Transverse colon (tissue), 4 donors: ENCODE results near the gene PTPN1. TPM values are rescaled to one million over a fixed set of nuclear protein-coding genes. Genes with fewer than 3 reads are reported as not detected.

Experiments
- DNase-seq: peaks from one replicate; pipeline ENCODE4 v3.0.0-alpha.2; 2019
- H3K27ac ChIP-seq, 4 donors: fragments of 200-600 bp; sonication (generic); 2 replicates each; pipeline ENCODE4 v1.5.1; 2016 to 2018; ENCODE audit warnings: inconsistent platforms in 4 of 4
- H3K27me3 ChIP-seq: fragments of 200-600 bp; sonication (generic); 2 replicates; pipeline ENCODE4 v1.5.1; 2017; ENCODE audit warnings: inconsistent platforms
- H3K36me3 ChIP-seq, 4 donors: fragments of 200-600 bp; sonication (generic); 2 replicates each; pipeline ENCODE4 v1.5.1; 2017 to 2019; ENCODE audit warnings: inconsistent platforms in 4 of 4
- H3K4me1 ChIP-seq, 4 donors: fragments of 200-600 bp; sonication (generic); 2 replicates each; pipeline ENCODE4 v1.5.1; 2017 to 2020; ENCODE audit warnings: inconsistent platforms in 4 of 4
- H3K4me3 ChIP-seq, 4 donors: fragments of 200-600 bp; sonication (generic); 1 replicate in 1 of 4; 2 replicates in 3 of 4; pipeline versions ENCODE4 v1.5.1 to v1.6.1; 2017 to 2019; ENCODE audit warnings: inconsistent platforms in 4 of 4
- H3K9me3 ChIP-seq, 2 donors: fragments of 200-600 bp; sonication (generic); 2 replicates each; pipeline ENCODE4 v1.5.1; 2017 to 2019; ENCODE audit warnings: inconsistent platforms in 2 of 2
- EP300 ChIP-seq: sonication (generic); formaldehyde crosslinking; IDR thresholded peaks from one replicate; pipeline ENCODE4 v1.6.1; 2017; ENCODE audit warnings: antibody characterized with exemption, low read depth
- POLR2A ChIP-seq: fragments of 450-650 bp; IDR thresholded peaks from one replicate; pipeline ENCODE4 v1.6.1; 2016; ENCODE audit warnings: antibody characterized with exemption, mild to moderate bottlenecking, moderate library complexity
- POLR2AphosphoS5 ChIP-seq, 3 donors: sonication (generic); formaldehyde crosslinking; IDR thresholded peaks; one replicate each; pipeline ENCODE4 v1.6.1; 2016; ENCODE audit warnings: antibody characterized with exemption in 3 of 3
- WGBS, 2 donors: methylation state at CpG; one replicate each; pipeline ENCODE4 v1.1.5; 2018; ENCODE audit warnings: low coverage in 1 of 2; 5-methylcytosine and 5-hydroxymethylcytosine counted together
- in situ Hi-C, 4 donors: fragments of 200-750 bp; cut with MboI; loops; one replicate each; pipeline versions ENCODE4 v1.15.0 to v1.15.1; 2017; ENCODE audit warnings: low sequenced_read_pairs in 3 of 4, low pct_ligation_motif_present in 1 of 4, low pct_unique_long_range_greater_than_20kb in 1 of 4
- intact Hi-C: fragments of 100-400 bp; cut with DNase I; formaldehyde crosslinking; loops from one replicate; pipeline ENCODE4 v1.15.1; 2023; ENCODE audit warnings: low total_unique reads
- total RNA-seq, 4 donors: library from RNA; depleted of rRNA; stranded (reverse); fragments of >200 nt; gene quantifications; one replicate each; pipeline ENCODE4 v1.1.0, GENCODE V29; 2016
- TF ChIP-seq, protein P1 (sequence below), 5 experiments: fragments of 200-600 bp in 3 of 5; fragments of 450-650 bp in 2 of 5; sonication (generic) in 3 of 5; IDR thresholded peaks; 1 replicate in 2 of 5; 2 replicates in 3 of 5; pipeline ENCODE4 v1.5.1; 2016 to 2017; ENCODE audit warnings: antibody characterized with exemption in 5 of 5, inconsistent platforms in 3 of 5, mild to moderate bottlenecking in 2 of 5, moderate library complexity in 1 of 5

Gene PTPN1
- total RNA-seq, 4 donors from 2014 or later: 19.3 to 34.8 (median 28.8) TPM

- Histone ChIP-seq H3K4me1 (peaks cover 0 to 11% (median 3%) of the 10 kb centered on the region in 4 donors), H3K9me3 (no peaks in the 10 kb centered on the region), H3K27ac (no peak overlapping the region), H3K27me3 (peaks cover 9% of the 10 kb centered on the region), H3K4me3 (no peak overlapping the region), H3K36me3 (no peaks in the 10 kb centered on the region)
- DNase-seq: no peak
- in situ Hi-C loops (no loop called here), intact Hi-C loops (no loop called here)
- 77% methylated on average over 4 of the region's 6 CpGs; no CpG with 5 or more reads in 1 of the 2 donors for WGBS, 2 donors
- TF ChIP-seq POLR2AphosphoS5 (IDR thresholded peaks at IDR 0.05): no peak
- TF ChIP-seq POLR2A: no peak
- no peak for TF ChIP-seq EP300
- TF ChIP-seq, protein P1, sequence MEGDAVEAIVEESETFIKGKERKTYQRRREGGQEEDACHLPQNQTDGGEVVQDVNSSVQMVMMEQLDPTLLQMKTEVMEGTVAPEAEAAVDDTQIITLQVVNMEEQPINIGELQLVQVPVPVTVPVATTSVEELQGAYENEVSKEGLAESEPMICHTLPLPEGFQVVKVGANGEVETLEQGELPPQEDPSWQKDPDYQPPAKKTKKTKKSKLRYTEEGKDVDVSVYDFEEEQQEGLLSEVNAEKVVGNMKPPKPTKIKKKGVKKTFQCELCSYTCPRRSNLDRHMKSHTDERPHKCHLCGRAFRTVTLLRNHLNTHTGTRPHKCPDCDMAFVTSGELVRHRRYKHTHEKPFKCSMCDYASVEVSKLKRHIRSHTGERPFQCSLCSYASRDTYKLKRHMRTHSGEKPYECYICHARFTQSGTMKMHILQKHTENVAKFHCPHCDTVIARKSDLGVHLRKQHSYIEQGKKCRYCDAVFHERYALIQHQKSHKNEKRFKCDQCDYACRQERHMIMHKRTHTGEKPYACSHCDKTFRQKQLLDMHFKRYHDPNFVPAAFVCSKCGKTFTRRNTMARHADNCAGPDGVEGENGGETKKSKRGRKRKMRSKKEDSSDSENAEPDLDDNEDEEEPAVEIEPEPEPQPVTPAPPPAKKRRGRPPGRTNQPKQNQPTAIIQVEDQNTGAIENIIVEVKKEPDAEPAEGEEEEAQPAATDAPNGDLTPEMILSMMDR (IDR thresholded peaks at IDR 0.05): no peak
Observed at GRCh38 chr20:50595433-50595895, 85.3 kb downstream of the PTPN1 start.

DNA sequence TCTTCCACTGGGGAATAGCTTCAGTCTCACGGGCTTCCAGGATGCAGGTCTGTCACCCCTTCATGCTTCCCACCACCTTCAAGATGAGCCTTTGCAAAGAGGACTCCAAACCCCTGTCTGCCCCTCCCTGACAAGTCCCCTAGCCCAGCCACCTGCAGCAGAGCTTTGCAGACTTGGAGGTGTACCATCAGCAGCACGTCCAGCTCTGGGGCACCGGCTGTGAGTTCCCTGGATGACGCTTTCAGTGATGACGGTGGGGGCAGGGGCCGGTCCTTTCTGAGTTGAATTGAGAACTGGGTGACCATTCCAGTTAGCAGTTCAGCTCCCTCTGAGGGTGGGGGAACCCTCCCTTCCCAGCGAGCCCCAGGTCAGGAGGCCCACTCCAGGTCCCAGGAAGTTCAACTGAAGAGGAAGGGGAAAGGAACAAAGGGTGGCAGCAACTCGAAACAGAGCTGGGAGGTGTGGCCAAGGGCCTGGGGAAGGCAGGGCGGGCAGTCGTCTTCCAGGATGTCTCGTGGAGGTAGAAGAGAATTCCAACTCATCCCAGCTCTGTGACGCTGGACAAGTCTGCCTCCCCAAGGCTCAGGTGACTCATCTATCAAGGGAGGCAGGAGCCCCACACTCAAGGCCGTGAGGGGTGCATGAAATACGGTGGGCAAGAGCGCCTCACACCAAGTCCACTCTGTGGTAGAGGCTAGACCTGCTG, 86.0 kb downstream of the PTPN1 start:
- intact Hi-C loops (no loop called here), in situ Hi-C loops (no loop called here)
- no peak overlapping the region for H3K27ac ChIP-seq
- H3K4me1 ChIP-seq: peaks cover 0 to 11% (median 3%) of the 10 kb centered on the region in 4 donors
- no peak for TF ChIP-seq EP300
- no peak for DNase-seq
- WGBS, 2 donors: 42% methylated on average over 15 of the region's 15 CpGs; no CpG with 5 or more reads in 1 of the 2 donors
- no peak overlapping the region for H3K4me3 ChIP-seq
- peaks cover 9% of the 10 kb centered on the region for H3K27me3 ChIP-seq
- no peaks in the 10 kb centered on the region for H3K36me3 ChIP-seq
- no peaks in the 10 kb centered on the region for H3K9me3 ChIP-seq

GRCh38 chr20:50596694-50597021, 86.5 kb downstream of the PTPN1 start:
- no peak overlapping the region for H3K4me3 ChIP-seq
- in situ Hi-C loops: no loop called here
- 85% methylated on average over 11 of the region's 11 CpGs; no CpG with 5 or more reads in 1 of the 2 donors for WGBS, 2 donors
- TF ChIP-seq POLR2A: no peak
- TF ChIP-seq EP300: no peak
- TF ChIP-seq, protein P1 (IDR thresholded peaks at IDR 0.05): no peak
- TF ChIP-seq POLR2AphosphoS5 (IDR thresholded peaks at IDR 0.05): no peak
- peaks cover 9% of the 10 kb centered on the region for H3K27me3 ChIP-seq
- H3K4me1 ChIP-seq: peaks cover 0 to 11% (median 3%) of the 10 kb centered on the region in 4 donors
- H3K9me3 ChIP-seq: no peaks in the 10 kb centered on the region
- DNase-seq: no peak
- H3K36me3 ChIP-seq: no peaks in the 10 kb centered on the region
- no peak overlapping the region for H3K27ac ChIP-seq
- intact Hi-C loops: no loop called here

- no peaks in the 10 kb centered on the region for H3K9me3 ChIP-seq
- no peaks in the 10 kb centered on the region for H3K36me3 ChIP-seq
- H3K4me3 ChIP-seq: no peak overlapping the region
- 70% methylated on average over 21 of the region's 22 CpGs; no CpG with 5 or more reads in 1 of the 2 donors for WGBS, 2 donors
- H3K27ac ChIP-seq: no peak overlapping the region
- H3K27me3 ChIP-seq: peaks cover 9% of the 10 kb centered on the region
- DNase-seq: no peak
- intact Hi-C loops: no loop called here
- in situ Hi-C loops: no loop called here
- H3K4me1 ChIP-seq: peaks cover 0 to 5% (median 2%) of the 10 kb centered on the region in 4 donors
- TF ChIP-seq EP300 (no peak), POLR2AphosphoS5 (IDR thresholded peaks at IDR 0.05) (no peak), POLR2A (no peak)
- TF ChIP-seq, protein P1 (IDR thresholded peaks at IDR 0.05): no peak
Observed at GRCh38 chr20:50597406-50597969, 87.3 kb downstream of the PTPN1 start.
